ENCODE data around the gene NTF3. TPM values are rescaled to one million over a fixed set of nuclear protein-coding genes. Genes with fewer than 3 reads are reported as not detected.

Gene NTF3
- total RNA-seq, 3 donors from 2014 or later: not detected

- no peaks in the 10 kb centered on the region for H3K9me3 Mint-ChIP-seq
- DNase-seq (no peak), ATAC-seq (no peak)
- H3K36me3 Mint-ChIP-seq (ENCODE audit: insufficient read depth): no peaks in the 10 kb centered on the region
- no peaks in the 10 kb centered on the region for H3K4me1 Mint-ChIP-seq (ENCODE audit: low read depth)
- H3K4me3 Mint-ChIP-seq: no peak overlapping the region
- H3K27me3 Mint-ChIP-seq (ENCODE audit: low read depth): peaks cover 15% of the 10 kb centered on the region
Measured at GRCh38 chr12:5439788-5440300, 7.9 kb downstream of the NTF3 start.

- Mint-ChIP-seq H3K36me3 (ENCODE audit: insufficient read depth) (no peaks in the 10 kb centered on the region), H3K9me3 (no peaks in the 10 kb centered on the region), H3K4me3 (no peak overlapping the region), H3K4me1 (ENCODE audit: low read depth) (no peaks in the 10 kb centered on the region), H3K27me3 (ENCODE audit: low read depth) (peaks cover 17% of the 10 kb centered on the region)
- no peak for ATAC-seq
- DNase-seq: no peak
Measured at GRCh38 chr12:5440978-5441377, 9.1 kb downstream of the NTF3 start.

GRCh38 chr12:5441497-5442236 is 9.8 kb downstream of the NTF3 start:
- no peaks in the 10 kb centered on the region for H3K36me3 Mint-ChIP-seq (ENCODE audit: insufficient read depth)
- H3K4me1 Mint-ChIP-seq (ENCODE audit: low read depth): no peaks in the 10 kb centered on the region
- ATAC-seq (no peak), DNase-seq (no peak)
- peaks cover 17% of the 10 kb centered on the region for H3K27me3 Mint-ChIP-seq (ENCODE audit: low read depth)
- no peak overlapping the region for H3K4me3 Mint-ChIP-seq
- H3K9me3 Mint-ChIP-seq: no peaks in the 10 kb centered on the region

- Mint-ChIP-seq H3K4me1 (ENCODE audit: low read depth) (no peaks in the 10 kb centered on the region), H3K4me3 (no peak overlapping the region), H3K36me3 (ENCODE audit: insufficient read depth) (no peaks in the 10 kb centered on the region), H3K9me3 (no peaks in the 10 kb centered on the region), H3K27me3 (ENCODE audit: low read depth) (peaks cover 12% of the 10 kb centered on the region)
- no peak for ATAC-seq
- no peak for DNase-seq
Measured at GRCh38 chr12:5442251-5443006, 10.5 kb downstream of the NTF3 start.

- no peak overlapping the region for H3K4me3 Mint-ChIP-seq
- ATAC-seq (no peak), DNase-seq (no peak)
- no peaks in the 10 kb centered on the region for H3K4me1 Mint-ChIP-seq (ENCODE audit: low read depth)
- H3K36me3 Mint-ChIP-seq (ENCODE audit: insufficient read depth): no peaks in the 10 kb centered on the region
- peaks cover 7% of the 10 kb centered on the region for H3K27me3 Mint-ChIP-seq (ENCODE audit: low read depth)
- no peaks in the 10 kb centered on the region for H3K9me3 Mint-ChIP-seq
Measured at GRCh38 chr12:5444520-5444919, 12.6 kb downstream of the NTF3 start.

GRCh38 chr12:5447320-5447719 is 15.4 kb downstream of the NTF3 start:
- no peaks in the 10 kb centered on the region for H3K36me3 Mint-ChIP-seq (ENCODE audit: insufficient read depth)
- no peak for ATAC-seq
- no peak for DNase-seq
- H3K27me3 Mint-ChIP-seq (ENCODE audit: low read depth): peaks cover 8% of the 10 kb centered on the region
- H3K4me1 Mint-ChIP-seq (ENCODE audit: low read depth): no peaks in the 10 kb centered on the region
- no peaks in the 10 kb centered on the region for H3K9me3 Mint-ChIP-seq
- H3K4me3 Mint-ChIP-seq: no peak overlapping the region

- no peak for DNase-seq
- Mint-ChIP-seq H3K36me3 (ENCODE audit: insufficient read depth) (no peaks in the 10 kb centered on the region), H3K4me1 (ENCODE audit: low read depth) (no peaks in the 10 kb centered on the region), H3K4me3 (no peak overlapping the region), H3K27me3 (ENCODE audit: low read depth) (peaks cover 8% of the 10 kb centered on the region), H3K9me3 (no peaks in the 10 kb centered on the region)
- no peak for ATAC-seq
Measured at GRCh38 chr12:5451251-5451650, 19.3 kb downstream of the NTF3 start.

- no peaks in the 10 kb centered on the region for H3K9me3 Mint-ChIP-seq
- H3K4me3 Mint-ChIP-seq: no peak overlapping the region
- H3K36me3 Mint-ChIP-seq (ENCODE audit: insufficient read depth): no peaks in the 10 kb centered on the region
- H3K27me3 Mint-ChIP-seq (ENCODE audit: low read depth): peaks cover 8% of the 10 kb centered on the region
- peaks cover 6% of the 10 kb centered on the region for H3K4me1 Mint-ChIP-seq (ENCODE audit: low read depth)
- ATAC-seq (no peak), DNase-seq (no peak)
Measured at GRCh38 chr12:5452569-5452968, 20.7 kb downstream of the NTF3 start.

- no peak for ATAC-seq
- H3K9me3 Mint-ChIP-seq: no peaks in the 10 kb centered on the region
- H3K4me1 Mint-ChIP-seq (ENCODE audit: low read depth): peaks cover 6% of the 10 kb centered on the region
- no peaks in the 10 kb centered on the region for H3K36me3 Mint-ChIP-seq (ENCODE audit: insufficient read depth)
- H3K27me3 Mint-ChIP-seq (ENCODE audit: low read depth): peaks cover 8% of the 10 kb centered on the region
- no peak for DNase-seq
- no peak overlapping the region for H3K4me3 Mint-ChIP-seq
Measured at GRCh38 chr12:5453466-5453865, 21.6 kb downstream of the NTF3 start.

- Mint-ChIP-seq H3K4me1 (ENCODE audit: low read depth) (peaks cover 6% of the 10 kb centered on the region), H3K36me3 (ENCODE audit: insufficient read depth) (no peaks in the 10 kb centered on the region), H3K9me3 (no peaks in the 10 kb centered on the region), H3K27me3 (ENCODE audit: low read depth) (peaks cover 8% of the 10 kb centered on the region), H3K4me3 (no peak overlapping the region)
- no peak for ATAC-seq
- no peak for DNase-seq
Measured at GRCh38 chr12:5455045-5455444, 23.1 kb downstream of the NTF3 start.

GRCh38 chr12:5456030-5456429 is 24.1 kb downstream of the NTF3 start:
- Mint-ChIP-seq H3K4me3 (no peak overlapping the region), H3K36me3 (ENCODE audit: insufficient read depth) (no peaks in the 10 kb centered on the region), H3K9me3 (no peaks in the 10 kb centered on the region), H3K27me3 (ENCODE audit: low read depth) (peaks cover 8% of the 10 kb centered on the region), H3K4me1 (ENCODE audit: low read depth) (peaks cover 6% of the 10 kb centered on the region)
- DNase-seq (no peak), ATAC-seq (no peak)

- Mint-ChIP-seq H3K4me1 (ENCODE audit: low read depth) (peaks cover 6% of the 10 kb centered on the region), H3K9me3 (no peaks in the 10 kb centered on the region), H3K36me3 (ENCODE audit: insufficient read depth) (no peaks in the 10 kb centered on the region), H3K4me3 (no peak overlapping the region), H3K27me3 (ENCODE audit: low read depth) (peaks cover 8% of the 10 kb centered on the region)
- DNase-seq (no peak), ATAC-seq (no peak)
Measured at GRCh38 chr12:5456906-5457305, 25.0 kb downstream of the NTF3 start.

- Mint-ChIP-seq H3K9me3 (no peaks in the 10 kb centered on the region), H3K4me1 (ENCODE audit: low read depth) (peaks cover 6% of the 10 kb centered on the region), H3K4me3 (no peak overlapping the region), H3K27me3 (ENCODE audit: low read depth) (peaks cover 2% of the 10 kb centered on the region), H3K36me3 (ENCODE audit: insufficient read depth) (no peaks in the 10 kb centered on the region)
- ATAC-seq (no peak), DNase-seq (no peak)
Measured at GRCh38 chr12:5458229-5459050, 26.5 kb downstream of the NTF3 start.

GRCh38 chr12:5459051-5459782 is 27.3 kb downstream of the NTF3 start:
- no peaks in the 10 kb centered on the region for H3K9me3 Mint-ChIP-seq
- no peaks in the 10 kb centered on the region for H3K36me3 Mint-ChIP-seq (ENCODE audit: insufficient read depth)
- ATAC-seq (no peak), DNase-seq (no peak)
- peaks cover 6% of the 10 kb centered on the region for H3K4me1 Mint-ChIP-seq (ENCODE audit: low read depth)
- H3K4me3 Mint-ChIP-seq: no peak overlapping the region
- no peaks in the 10 kb centered on the region for H3K27me3 Mint-ChIP-seq (ENCODE audit: low read depth)
